Measurements from ENCODE around the gene SCAMP2.

The SCAMP2 gene

DNA sequence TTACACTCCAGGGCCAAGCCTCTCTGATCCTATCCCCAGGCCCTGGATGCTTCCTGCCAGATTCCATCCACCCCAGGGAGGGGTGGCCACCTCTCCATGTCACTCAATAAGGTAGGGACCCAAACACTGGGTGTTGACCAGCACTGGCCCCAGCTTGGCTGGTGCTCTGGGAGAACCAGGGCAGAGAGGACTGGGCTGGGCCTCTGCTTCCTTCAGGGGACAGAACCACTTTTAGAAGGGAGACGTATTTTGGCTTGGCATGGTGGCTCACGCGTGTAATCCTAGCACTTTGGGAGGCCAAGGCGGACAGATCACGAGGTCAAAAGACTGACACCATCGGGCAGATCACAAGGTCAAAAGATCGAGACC is 51.4 kb downstream of the SCAMP2 start:
- DNase-seq (ENCODE audit: low read depth in 1 of 2, low spot score in 1 of 2) = no peak

DNA sequence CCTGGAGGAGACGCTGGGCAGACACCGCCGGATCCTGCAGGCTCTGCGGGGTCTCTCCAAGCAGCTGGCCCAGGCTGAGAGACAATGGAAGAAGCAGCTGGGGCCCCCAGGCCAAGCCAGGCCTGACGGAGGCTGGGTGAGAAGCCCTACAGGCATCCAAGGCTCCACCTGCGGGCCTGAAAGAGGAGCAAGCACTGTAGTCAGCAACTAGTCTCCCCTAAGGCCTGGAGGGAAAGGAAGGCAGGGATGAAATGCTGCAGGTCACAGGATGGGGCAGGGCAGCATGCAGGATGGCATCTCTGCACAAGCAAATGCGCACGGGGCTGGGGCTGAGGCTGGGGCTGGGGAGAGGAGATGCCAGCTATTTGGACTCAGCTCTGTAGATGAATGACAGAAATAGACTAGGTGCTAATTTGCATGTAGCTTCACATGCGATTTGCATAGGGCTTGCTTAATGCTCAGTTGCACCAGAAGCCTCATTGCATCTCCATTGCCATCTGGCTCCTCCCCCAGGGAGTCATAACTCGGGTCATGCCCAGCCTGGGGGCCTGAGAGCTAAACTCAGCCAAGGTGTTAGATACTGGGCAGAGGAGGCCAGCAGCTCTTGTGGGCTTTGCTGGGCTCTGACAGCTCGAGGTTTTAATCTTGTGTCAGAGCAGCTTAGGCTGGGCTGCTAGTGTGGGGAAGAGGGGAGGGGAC is 51.9 kb downstream of the SCAMP2 start:
- no peak for DNase-seq (ENCODE audit: low read depth in 1 of 2, low spot score in 1 of 2)

DNA sequence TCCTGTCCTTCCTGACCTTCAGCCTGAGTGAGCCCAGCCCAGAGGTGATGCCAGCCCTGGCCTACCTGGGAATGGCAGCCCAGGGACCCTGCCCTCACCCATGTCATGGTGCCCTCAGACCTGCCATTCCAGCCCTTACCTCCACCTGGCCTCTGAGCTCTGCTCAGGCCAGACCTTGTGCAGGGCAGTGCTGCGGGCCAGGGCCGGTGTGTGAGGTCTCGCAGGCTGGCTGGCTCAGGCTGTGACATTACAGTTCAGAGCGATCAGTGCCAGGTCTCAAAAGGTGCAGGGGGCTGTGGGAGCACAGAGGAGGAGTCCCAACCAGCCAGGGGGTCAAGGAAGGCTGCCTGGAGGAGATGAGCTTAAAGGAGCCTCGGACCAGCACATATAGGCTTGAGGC is 53.1 kb downstream of the SCAMP2 start:
- DNase-seq (ENCODE audit: low read depth in 1 of 2, low spot score in 1 of 2) = no peak

DNA sequence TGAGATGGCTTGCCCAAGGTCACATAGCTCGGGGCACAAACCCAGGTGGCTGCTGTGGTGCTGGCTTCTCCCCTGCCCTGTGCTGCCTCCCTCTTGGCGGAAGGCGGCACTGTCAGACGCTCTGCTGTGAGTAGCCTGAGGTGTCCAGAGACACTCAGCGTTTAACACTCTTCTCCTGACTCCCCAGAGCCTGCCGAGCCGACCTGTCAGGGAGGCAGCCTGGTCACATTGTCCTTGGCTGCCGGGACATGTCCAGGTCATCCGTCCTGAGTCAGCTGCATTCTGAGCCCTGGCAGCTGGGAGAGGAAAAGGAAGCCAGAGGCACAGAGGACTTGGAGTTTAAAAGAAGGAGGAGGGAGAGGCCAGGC is 55.8 kb downstream of the SCAMP2 start:
- no peak for DNase-seq (ENCODE audit: low read depth in 1 of 2, low spot score in 1 of 2)

DNA sequence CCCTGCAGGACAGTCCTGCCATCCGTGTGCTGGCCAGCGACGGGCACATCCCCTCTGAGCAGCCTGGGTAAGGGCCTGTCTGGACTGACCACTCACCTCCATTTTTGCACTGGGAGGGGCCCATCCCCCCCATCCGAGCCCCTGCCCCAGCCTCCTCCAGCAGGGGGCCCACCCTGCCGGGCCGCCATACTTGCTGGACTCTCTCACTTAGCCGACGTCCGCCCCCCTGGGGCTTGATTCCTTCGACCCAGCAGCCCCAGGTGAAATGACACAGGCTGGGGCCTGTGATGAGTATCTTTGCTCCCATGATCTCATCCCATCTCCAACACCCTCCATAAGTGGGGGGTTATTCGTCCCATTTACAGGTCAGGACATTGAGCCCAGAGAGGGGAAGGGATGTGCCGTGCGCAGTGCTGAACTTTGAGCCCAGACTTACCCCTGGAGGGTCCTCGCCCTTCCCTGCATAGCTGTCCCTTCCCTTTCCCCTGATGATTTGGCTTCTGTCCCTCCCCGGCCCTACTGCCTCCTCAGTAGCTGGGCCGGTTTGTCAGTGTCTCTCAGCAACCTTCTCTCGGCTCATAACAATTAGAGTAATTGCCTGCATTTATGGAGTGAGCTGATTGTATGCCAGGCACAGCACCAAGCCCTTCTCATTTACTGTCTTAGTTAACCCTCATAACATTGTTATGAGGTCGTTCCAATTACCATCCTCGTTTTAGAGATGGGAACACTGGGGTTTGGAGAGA is 56.4 kb downstream of the SCAMP2 start:
- no peak for DNase-seq (ENCODE audit: low read depth in 1 of 2, low spot score in 1 of 2)

DNA sequence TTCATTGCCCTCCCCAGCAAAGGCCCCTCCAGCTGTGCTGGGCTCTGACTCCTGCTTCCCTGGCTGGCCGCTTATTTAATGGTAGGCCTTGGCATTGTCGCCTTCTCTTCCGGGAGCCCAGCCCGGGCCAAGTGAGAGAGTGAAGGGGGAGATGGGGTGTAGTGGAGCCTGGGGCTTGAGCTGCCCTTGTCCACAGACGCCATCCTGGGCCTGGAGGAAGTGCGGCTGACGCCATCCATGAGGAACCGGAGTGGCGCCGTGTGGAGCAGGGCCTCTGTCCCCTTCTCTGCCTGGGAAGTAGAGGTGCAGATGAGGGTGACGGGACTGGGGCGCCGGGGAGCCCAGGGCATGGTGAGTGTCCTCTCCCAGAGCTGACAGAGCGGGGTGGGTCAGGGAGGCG is 57.2 kb downstream of the SCAMP2 start:
- DNase-seq (ENCODE audit: low read depth in 1 of 2, low spot score in 1 of 2) = no peak

DNA sequence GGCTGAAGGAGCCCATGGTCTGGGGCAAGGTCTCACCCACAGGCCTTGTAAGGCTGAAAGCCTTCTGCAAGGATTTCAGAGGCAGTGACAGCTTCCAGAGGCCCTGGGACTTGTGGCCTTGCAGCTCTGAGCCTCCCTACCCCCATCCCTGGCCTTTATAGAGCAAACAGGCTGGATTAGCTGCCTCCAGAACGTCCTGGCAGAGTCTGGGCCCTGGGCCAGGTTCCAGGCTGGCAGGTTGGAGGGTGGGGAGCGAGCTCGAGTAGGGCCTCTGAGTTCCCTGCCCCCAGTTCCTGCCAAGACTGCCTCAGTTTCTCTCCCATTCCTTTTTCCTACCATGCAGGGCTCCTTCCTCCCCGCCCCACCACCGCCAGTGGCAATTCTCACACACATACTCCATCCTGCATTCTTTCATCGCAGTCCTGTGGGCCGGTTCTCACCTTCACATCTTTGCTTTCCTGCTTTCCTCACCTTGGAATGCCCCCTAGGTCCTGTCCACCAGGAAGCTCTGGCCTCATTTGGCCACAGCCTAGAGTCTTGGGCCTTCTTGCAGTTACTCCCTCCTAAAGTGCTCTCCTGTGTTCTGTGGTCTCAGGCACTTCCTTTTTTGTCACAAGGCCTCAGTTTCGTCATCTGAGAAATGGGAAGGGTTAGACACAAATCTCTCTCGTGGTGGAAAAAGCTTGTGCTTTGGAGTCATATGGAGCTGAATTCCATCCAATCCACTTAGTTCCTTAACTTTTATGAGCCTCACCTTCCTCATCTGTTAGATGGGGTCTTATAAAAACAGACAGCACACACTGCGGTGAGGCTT is 57.8 kb downstream of the SCAMP2 start:
- DNase-seq (ENCODE audit: low read depth in 1 of 2, low spot score in 1 of 2) = no peak

DNA sequence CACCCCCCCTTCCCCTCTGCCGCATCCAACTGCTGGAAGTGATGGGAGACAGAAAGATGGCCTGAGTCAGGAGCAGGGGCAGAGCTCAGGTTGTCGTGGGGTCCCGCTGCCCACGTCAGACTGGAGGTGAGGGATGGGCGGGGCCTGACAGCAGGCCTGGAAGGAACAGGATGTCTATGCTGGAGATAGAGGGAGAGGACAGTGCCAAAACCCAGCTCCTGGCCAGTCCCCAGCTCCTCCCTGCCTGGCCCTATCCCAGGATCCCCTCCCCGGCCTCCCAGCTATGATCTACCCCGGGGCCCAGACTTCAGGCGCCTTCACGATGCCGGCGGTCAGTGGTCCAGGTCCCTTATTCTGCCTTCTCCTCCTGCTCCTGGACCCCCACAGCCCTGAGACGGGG is 60.6 kb downstream of the SCAMP2 start, which contains the start of gene LMAN1L:
LMAN1L (plus strand) TSS at position 303 of the 400 bp plus-strand sequence; CDS start at position 323, 20 bp downstream.
- DNase-seq (ENCODE audit: low read depth in 1 of 2, low spot score in 1 of 2) = no peak

DNA sequence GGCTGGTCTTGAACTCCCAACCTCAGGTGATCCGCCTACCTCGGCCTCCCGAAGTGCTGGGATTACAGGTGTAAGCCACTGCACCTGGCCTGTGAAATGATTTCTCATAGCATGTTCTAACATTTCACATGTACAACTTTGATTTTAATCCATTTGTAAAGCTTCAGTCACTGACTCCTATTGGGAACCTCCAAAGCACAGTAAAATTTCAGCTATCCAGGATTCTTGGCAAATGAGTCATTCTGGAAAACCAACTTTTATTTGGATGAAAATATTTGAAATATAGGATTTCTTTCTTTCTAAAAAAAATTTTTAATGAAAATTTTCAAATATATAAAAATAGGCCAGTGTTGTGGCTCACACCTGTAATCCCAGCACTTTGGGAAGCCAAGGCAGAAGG is 63.2 kb downstream of the SCAMP2 start:
- no peak for DNase-seq (ENCODE audit: low read depth in 1 of 2, low spot score in 1 of 2)

DNA sequence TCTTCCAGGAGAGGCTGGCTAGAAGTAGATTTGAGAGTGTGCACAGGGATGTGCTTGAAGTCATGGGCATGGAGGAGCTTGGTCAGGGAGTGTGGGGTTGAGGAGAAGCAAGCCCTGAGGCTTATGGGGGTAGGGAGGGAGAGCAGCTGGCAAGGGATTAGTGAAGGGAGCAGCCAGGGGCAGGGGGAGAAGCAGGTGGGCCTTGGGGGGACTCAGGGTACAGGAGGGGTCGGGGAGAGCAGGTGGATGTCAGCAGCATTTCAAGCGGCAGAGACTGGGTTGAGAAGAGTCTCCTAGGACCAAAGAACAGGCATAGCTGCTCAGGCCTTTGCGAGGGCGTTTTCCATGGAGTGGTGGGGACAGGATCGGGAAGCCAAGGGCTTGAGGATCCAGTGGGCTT is 63.9 kb downstream of the SCAMP2 start:
- DNase-seq (ENCODE audit: low read depth in 1 of 2, low spot score in 1 of 2) = no peak

DNA sequence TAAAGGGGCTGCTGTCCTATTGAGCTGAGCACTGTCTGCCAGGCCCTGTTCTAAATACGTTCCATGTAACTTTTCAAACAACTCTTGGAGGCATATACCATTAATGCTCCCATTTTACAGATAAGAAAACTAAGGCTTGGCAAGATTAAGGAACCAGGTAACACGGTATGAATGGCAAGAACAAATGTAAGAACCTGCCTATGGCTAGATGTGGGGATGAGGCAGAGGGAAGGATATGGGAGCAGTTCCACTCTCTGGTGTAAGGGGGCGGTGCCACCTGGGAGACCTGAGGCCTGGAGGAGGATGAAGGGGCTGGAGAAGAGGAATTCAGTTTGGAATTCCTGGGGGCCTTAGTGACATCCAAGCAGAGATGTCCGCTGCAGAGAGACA is 64.3 kb downstream of the SCAMP2 start:
- DNase-seq (ENCODE audit: low read depth in 1 of 2, low spot score in 1 of 2) = no peak

DNA sequence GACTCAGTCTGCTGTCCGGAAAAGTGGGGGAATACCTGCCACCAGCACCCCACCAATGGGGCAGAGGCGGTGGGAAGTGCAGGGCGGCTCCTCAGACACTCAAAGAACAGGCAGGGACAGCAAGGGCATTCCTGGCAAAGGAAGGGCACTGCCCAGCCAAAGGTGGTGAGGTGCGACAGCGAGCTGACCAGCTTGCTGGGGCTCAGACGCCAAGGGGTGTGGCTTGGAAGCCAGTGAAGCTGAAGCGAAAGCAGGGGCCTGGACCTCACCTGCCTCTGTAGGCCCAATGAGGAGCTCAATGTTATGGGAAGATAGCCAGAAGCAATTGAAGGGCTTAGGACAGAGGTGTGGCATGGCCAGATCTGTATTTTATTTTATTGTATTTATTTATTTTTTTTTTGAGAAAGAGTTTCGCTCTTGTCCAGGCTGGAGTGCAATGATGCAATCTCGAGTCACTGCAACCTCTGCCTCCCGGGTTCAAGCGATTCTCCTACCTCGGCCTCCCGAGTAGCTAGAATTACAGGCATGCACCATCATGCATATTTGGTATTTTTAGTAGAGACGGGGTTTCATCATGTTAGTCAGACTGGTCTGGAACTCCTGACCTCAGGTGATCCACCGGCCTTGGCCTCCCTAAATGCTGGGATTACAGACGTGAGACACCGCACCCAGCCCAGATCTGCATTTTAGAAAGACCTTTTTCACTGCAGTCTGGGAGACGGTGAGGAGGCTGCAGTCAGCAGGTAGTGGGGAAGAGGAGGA is 64.9 kb downstream of the SCAMP2 start:
- DNase-seq (ENCODE audit: low read depth in 1 of 2, low spot score in 1 of 2) = no peak

DNA sequence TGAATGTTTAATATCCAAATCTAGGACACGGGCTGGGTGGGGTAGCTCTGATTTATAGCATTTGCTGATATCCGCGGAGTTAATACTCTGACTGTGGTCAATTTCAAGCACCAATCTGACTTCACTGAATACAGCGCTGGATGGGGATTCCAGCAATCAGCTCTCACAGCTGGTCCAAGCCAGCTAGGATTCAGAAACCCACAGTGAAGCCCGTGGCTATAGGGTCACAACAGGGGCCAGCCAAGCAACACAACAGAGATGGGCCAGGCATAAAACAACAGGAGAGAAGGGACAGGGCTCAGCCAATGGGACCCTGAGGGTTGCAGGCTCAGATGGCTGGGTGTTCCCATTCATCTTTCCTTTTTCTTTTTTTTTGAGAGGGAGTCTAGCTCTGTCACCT is 65.9 kb downstream of the SCAMP2 start:
- no peak for DNase-seq (ENCODE audit: low read depth in 1 of 2, low spot score in 1 of 2)

DNA sequence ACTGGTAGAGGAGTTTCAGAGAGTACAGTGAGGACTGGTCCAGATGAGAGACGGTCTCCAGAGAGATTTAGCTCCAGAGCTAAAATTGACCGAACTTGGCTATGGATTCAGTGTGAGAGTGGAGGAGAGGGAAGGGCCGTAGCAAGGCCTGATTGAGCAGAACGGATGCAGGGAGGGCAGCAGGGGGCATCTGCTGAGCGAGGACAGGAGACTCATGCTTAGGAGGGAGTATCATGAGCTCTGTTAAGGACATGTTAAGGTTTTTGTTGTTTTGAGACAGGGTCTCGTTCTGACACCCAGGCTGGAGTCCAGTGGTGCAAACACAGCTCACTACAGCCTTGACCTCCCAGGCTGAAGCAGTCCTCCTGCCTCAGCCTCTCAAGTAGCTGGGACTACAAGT is 68.2 kb downstream of the SCAMP2 start:
- no peak for DNase-seq (ENCODE audit: low read depth in 1 of 2, low spot score in 1 of 2)

DNA sequence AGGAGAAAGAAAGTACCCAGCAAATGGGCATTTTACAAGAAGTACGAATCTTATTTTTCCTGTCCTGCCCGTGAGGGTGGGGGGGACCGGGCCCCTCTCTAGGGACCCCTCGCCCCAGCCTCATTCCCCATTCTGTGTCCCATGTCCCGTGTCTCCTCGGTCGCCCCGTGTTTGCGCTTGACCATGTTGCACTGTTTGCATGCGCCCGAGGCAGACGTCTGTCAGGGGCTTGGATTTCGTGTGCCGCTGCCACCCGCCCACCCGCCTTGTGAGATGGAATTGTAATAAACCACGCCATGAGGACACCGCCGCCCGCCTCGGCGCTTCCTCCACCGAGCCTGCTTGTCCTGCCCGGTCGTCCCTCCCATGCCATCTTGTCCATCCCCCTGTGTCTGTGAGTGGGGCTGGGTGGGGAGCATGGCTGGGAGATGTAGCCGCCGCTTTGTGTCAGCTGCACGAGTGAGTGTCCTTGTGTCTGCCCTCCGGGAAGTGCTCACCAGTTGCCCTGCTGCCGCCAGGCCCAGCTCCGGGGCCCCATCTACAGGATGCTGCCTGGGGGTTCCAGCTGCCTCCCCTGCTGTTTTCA is 70.2 kb downstream of the SCAMP2 start:
- no peak for DNase-seq (ENCODE audit: low read depth in 1 of 2, low spot score in 1 of 2)

DNA sequence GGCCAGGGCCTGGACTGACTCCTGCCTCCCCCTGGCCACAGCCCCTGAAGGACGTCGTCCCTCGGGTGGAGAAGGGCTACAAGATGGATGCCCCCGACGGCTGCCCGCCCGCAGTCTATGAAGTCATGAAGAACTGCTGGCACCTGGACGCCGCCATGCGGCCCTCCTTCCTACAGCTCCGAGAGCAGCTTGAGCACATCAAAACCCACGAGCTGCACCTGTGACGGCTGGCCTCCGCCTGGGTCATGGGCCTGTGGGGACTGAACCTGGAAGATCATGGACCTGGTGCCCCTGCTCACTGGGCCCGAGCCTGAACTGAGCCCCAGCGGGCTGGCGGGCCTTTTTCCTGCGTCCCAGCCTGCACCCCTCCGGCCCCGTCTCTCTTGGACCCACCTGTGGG is 70.9 kb downstream of the SCAMP2 start:
- DNase-seq (ENCODE audit: low read depth in 1 of 2, low spot score in 1 of 2) = no peak

DNA sequence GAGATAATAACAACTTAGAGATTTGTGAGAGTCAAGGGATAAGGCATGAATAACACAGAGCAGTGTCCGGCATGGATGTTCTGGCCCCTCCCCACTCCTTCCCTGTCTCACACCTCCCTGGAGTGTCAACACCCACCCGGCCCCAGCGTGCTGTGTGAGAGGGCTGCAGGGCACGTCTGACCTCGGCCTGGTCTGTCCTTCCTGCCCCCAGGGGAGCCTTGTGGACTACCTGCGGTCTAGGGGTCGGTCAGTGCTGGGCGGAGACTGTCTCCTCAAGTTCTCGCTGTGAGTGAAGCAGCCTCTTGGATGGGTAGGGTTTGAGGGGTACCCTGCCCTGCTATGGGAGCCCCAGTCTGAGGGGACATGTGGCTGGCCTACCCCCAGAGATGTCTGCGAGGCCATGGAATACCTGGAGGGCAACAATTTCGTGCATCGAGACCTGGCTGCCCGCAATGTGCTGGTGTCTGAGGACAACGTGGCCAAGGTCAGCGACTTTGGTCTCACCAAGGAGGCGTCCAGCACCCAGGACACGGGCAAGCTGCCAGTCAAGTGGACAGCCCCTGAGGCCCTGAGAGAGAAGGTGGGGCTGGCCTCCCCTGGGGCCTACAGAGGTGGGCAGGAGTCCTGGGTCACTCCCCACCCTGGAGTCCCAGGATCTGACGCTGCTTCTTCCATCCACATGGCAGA is 71.7 kb downstream of the SCAMP2 start:
- no peak for DNase-seq (ENCODE audit: low read depth in 1 of 2, low spot score in 1 of 2)

DNA sequence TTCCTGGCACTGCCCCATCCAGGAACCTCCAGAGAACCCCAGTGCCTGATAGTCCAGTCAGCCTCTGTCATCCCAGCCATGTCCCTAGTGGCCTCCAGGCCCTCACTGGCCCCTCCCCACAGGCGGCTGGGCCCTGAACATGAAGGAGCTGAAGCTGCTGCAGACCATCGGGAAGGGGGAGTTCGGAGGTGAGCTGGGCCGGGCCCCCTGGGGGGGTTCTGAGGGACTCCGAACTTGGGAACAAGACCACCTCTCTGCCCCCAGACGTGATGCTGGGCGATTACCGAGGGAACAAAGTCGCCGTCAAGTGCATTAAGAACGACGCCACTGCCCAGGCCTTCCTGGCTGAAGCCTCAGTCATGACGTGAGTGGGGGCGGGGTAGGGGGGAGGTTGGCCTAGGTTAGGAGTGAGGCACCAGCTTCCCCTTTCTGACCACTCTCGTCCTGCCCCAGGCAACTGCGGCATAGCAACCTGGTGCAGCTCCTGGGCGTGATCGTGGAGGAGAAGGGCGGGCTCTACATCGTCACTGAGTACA is 72.5 kb downstream of the SCAMP2 start:
- no peak for DNase-seq (ENCODE audit: low read depth in 1 of 2, low spot score in 1 of 2)

DNA sequence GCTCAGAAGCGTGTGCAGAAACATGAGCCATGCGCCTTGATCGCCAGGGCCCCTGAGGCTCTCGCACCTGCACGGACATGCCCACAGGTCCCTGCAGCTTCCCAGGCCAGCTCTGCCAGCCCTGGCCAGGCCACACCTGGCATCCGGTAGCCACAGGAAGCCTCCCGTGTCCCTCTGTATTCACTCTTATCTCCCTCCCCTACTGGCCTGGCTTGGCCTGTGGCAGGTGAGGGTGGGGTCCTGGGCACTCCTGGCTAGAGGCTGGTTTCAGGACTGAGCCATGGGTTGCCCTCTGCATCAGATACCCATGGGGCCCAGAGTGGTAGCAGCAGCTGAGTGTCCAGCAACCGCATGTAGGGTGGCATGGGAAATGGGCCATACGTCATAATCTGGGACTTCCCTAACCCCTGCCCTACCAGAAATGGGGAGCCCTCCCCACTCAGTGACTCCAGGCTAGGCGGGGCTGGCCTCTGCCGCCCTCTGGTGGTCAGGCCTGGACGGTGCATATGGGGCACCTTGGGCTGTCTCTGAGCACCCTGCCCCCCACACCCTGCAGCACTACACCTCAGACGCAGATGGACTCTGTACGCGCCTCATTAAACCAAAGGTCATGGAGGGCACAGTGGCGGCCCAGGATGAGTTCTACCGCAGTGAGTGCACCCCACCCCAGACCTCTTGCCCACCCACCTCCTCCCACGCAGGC is 73.2 kb downstream of the SCAMP2 start:
- peak; percentile 80 to 82 for DNase-seq (ENCODE audit: low read depth in 1 of 2, low spot score in 1 of 2)

Data from activated CD4-positive, alpha-beta T cell treated with anti-CD3 and anti-CD28 coated beads, Interleukin-2, amount 50 U/mL, for 24 hours (primary cell).